Spleen (tissue), 11 donors: ENCODE results near the gene NUMB. TPM values are rescaled to one million over a fixed set of nuclear protein-coding genes. Genes with fewer than 3 reads are reported as not detected.

Experiments used
- DNase-seq: peaks from one replicate; pipeline ENCODE4 v3.0.0-alpha.2; 2020
- H3K27ac ChIP-seq, 8 donors: fragments of 200-600 bp; sonication (generic) in 7 of 8; 1 replicate in 4 of 8; 2 replicates in 4 of 8; pipeline versions ENCODE4 v1.5.0 to v1.8.0; 2016 to 2021; ENCODE audit warnings: inconsistent platforms in 4 of 8, mild to moderate bottlenecking in 4 of 8, moderate library complexity in 1 of 8
- H3K27me3 ChIP-seq, 7 donors: fragments of 200-600 bp; sonication (generic) in 6 of 7; replicated peaks in 1 of 7; 1 replicate in 4 of 7; 2 replicates in 3 of 7; pipeline versions ENCODE4 v1.5.0 to v1.8.0; 2016 to 2021; ENCODE audit warnings: inconsistent platforms in 3 of 7, mild to moderate bottlenecking in 1 of 7
- H3K36me3 ChIP-seq, 6 donors: fragments of 200-600 bp; sonication (generic) in 5 of 6; 1 replicate in 4 of 6; 2 replicates in 2 of 6; pipeline versions ENCODE4 v1.5.0 to v1.8.0; 2016 to 2021; ENCODE audit warnings: inconsistent platforms in 2 of 6
- H3K4me1 ChIP-seq, 6 donors: fragments of 200-600 bp; sonication (generic) in 5 of 6; 1 replicate in 3 of 6; 2 replicates in 3 of 6; pipeline versions ENCODE4 v1.5.0 to v1.8.0; 2016 to 2021; ENCODE audit warnings: inconsistent platforms in 3 of 6
- H3K4me3 ChIP-seq, 8 donors: fragments of 200-600 bp; sonication (generic) in 7 of 8; 1 replicate in 4 of 8; 2 replicates in 4 of 8; pipeline versions ENCODE4 v1.5.0 to v1.8.0; 2016 to 2021; ENCODE audit warnings: inconsistent platforms in 4 of 8, mild to moderate bottlenecking in 4 of 8, moderate library complexity in 2 of 8
- H3K9me3 ChIP-seq, 8 donors: fragments of 200-600 bp; sonication (generic) in 7 of 8; 1 replicate in 4 of 8; 2 replicates in 4 of 8; pipeline versions ENCODE4 v1.5.0 to v1.8.0; 2016 to 2021; ENCODE audit warnings: inconsistent platforms in 4 of 8
- CTCF ChIP-seq, 11 experiments: fragments of 200-600 bp in 7 of 11; fragments of 450-650 bp in 4 of 11; sonication (generic) in 4 of 11; IDR thresholded peaks in 8 of 11; conservative IDR thresholded peaks in 3 of 11; 1 replicate in 7 of 11; 2 replicates in 4 of 11; pipeline versions ENCODE4 v1.4.0 to v1.8.0; 2016 to 2021; ENCODE audit warnings: antibody characterized with exemption in 11 of 11, inconsistent platforms in 4 of 11, mild to moderate bottlenecking in 1 of 11
- POLR2A ChIP-seq, 3 donors: fragments of 450-650 bp; IDR thresholded peaks; one replicate each; pipeline ENCODE4 v1.5.1; 2017; ENCODE audit warnings: antibody characterized with exemption in 3 of 3, mild to moderate bottlenecking in 1 of 3
- POLR2AphosphoS5 ChIP-seq, 3 donors: sonication (generic); formaldehyde crosslinking; IDR thresholded peaks; one replicate each; pipeline ENCODE4 v1.5.1; 2017; ENCODE audit warnings: antibody characterized with exemption in 3 of 3
- whole genome bisulfite sequencing, 5 donors: extraction: QIAGEN DNeasy Blood & Tissue Kit in 3 of 5; methylation state at CpG; one replicate each; pipeline versions ENCODE4 v1.1.5 to v1.1.7; 2013 to 2018; 5-methylcytosine and 5-hydroxymethylcytosine counted together
- intact Hi-C: fragments of 100-400 bp; cut with DNase I; formaldehyde crosslinking; loops from one replicate; pipeline ENCODE4 v1.15.0; 2023; ENCODE audit warnings: low total_unique reads
- polyA plus RNA-seq, 3 donors: library from polyadenylated mRNA; stranded (reverse); fragments of 200-250 nt; gene quantifications; one replicate each; pipeline ENCODE4 v1.2.1, GENCODE V29; 2013
- total RNA-seq, 7 donors: library from RNA; depleted of rRNA in 3 of 7; stranded (reverse); fragments of >200 nt in 3 of 7; fragmentation: NEBNext Ultra II Directional in 4 of 7; extraction: Animal tissue kit (Norgen Biotek cat#: 25700) in 4 of 7; gene quantifications; one replicate each; pipeline versions ENCODE4 v1.1.0 to v1.2.1, GENCODE V29; 2016 to 2021
- donor health status: healthy with polysubstance abuse.
- donor health status: DM: no; HTN: no; CAD: no; lungs with moderate emphysema.
- donor health status: DM: no; HTN: no; CAD: no.
- donor health status: Bipolar disorder and iron deficiency.
- donor health status: healthy.
- donor health status: DM: no; HTN: no; CAD: no.
- donor health status: DM: yes; HTN: yes; CAD: no.

NUMB gene
- total and polyA plus RNA-seq, 10 donors: 19.8 to 165 (median 92.9) TPM

- H3K27ac ChIP-seq: no peak overlapping the region
- peaks cover 0 to 14% (median 0%) of the 10 kb centered on the region in 7 donors for H3K27me3 ChIP-seq
- H3K4me3 ChIP-seq: no peak overlapping the region
- no peak for DNase-seq
- H3K36me3 ChIP-seq: peaks cover 0 to 32% (median 0%) of the 10 kb centered on the region in 6 donors
- TF ChIP-seq CTCF (IDR thresholded peaks at IDR 0.05 in 8 of 11, conservative IDR thresholded peaks at IDR 0.05 in 3 of 11) (no peak), POLR2AphosphoS5 (IDR thresholded peaks at IDR 0.05) (no peak), POLR2A (IDR thresholded peaks at IDR 0.05) (no peak)
- H3K4me1 ChIP-seq: peaks cover 3 to 17% (median 9%) of the 10 kb centered on the region in 6 donors
- no peaks in the 10 kb centered on the region for H3K9me3 ChIP-seq
- WGBS, 5 donors: 86 to 96% (median 90%) methylated on average over 3 of the region's 3 CpGs
- intact Hi-C loops: no loop called here
Measured at GRCh38 chr14:73265721-73266046, 192.7 kb downstream of the NUMB start.

GRCh38 chr14:73264885-73265720 lies 193.2 kb downstream of the NUMB start:
- H3K27me3 ChIP-seq: peaks cover 0 to 18% (median 0%) of the 10 kb centered on the region in 7 donors

GRCh38 chr14:73264080-73264884 lies 194.1 kb downstream of the NUMB start:
- WGBS, 5 donors: 82 to 91% (median 90%) methylated on average over 20 to 23 of the region's 23 CpGs
- H3K27me3 ChIP-seq: peaks cover 0 to 18% (median 0%) of the 10 kb centered on the region in 7 donors
- H3K36me3 ChIP-seq: peaks cover 0 to 37% (median 0%) of the 10 kb centered on the region in 6 donors
- H3K9me3 ChIP-seq: no peaks in the 10 kb centered on the region
- intact Hi-C loops: no loop called here
- DNase-seq: peak; percentile 70
- H3K27ac ChIP-seq: no peak overlapping the region
- peaks cover 0 to 3% (median under 1%) of the 10 kb centered on the region in 6 donors for H3K4me1 ChIP-seq
- no peak for TF ChIP-seq POLR2A (IDR thresholded peaks at IDR 0.05)
- peak in 1 of 3 donors; percentile 28 for TF ChIP-seq POLR2AphosphoS5 (IDR thresholded peaks at IDR 0.05)
- no peak overlapping the region for H3K4me3 ChIP-seq

More at GRCh38 chr14:73264885-73265720, 193.2 kb downstream of the NUMB start:
- H3K4me1 ChIP-seq: peaks cover 0 to 11% (median 8%) of the 10 kb centered on the region in 6 donors
- H3K27ac ChIP-seq: no peak overlapping the region
- 81 to 93% (median 88%) methylated on average over 16 to 18 of the region's 18 CpGs for WGBS, 5 donors
- no peak overlapping the region for H3K4me3 ChIP-seq
- H3K36me3 ChIP-seq: peaks cover 0 to 32% (median 0%) of the 10 kb centered on the region in 6 donors
- no peaks in the 10 kb centered on the region for H3K9me3 ChIP-seq
- intact Hi-C loops: no loop called here
- no peak for DNase-seq
- TF ChIP-seq POLR2A (IDR thresholded peaks at IDR 0.05): no peak
- no peak for TF ChIP-seq POLR2AphosphoS5 (IDR thresholded peaks at IDR 0.05)
- TF ChIP-seq CTCF (IDR thresholded peaks at IDR 0.05 in 8 of 11, conservative IDR thresholded peaks at IDR 0.05 in 3 of 11): no peak

GRCh38 chr14:73263606-73264005 lies 194.7 kb downstream of the NUMB start:
- intact Hi-C loops: no loop called here
- no peak for DNase-seq
- H3K36me3 ChIP-seq: peaks cover 0 to 36% (median 0%) of the 10 kb centered on the region in 6 donors
- WGBS, 5 donors: 74 to 90% (median 76%) methylated on average over 4 to 7 of the region's 7 CpGs
- H3K9me3 ChIP-seq: no peaks in the 10 kb centered on the region
- H3K27ac ChIP-seq: no peak overlapping the region
- H3K27me3 ChIP-seq: peaks cover 0 to 18% (median 0%) of the 10 kb centered on the region in 7 donors
- H3K4me1 ChIP-seq: no peaks in the 10 kb centered on the region
- H3K4me3 ChIP-seq: no peak overlapping the region
- no peak for TF ChIP-seq POLR2A (IDR thresholded peaks at IDR 0.05)
- no peak for TF ChIP-seq POLR2AphosphoS5 (IDR thresholded peaks at IDR 0.05)
- TF ChIP-seq CTCF (IDR thresholded peaks at IDR 0.05 in 8 of 11, conservative IDR thresholded peaks at IDR 0.05 in 3 of 11): no peak
